Measurements from ENCODE around the gene ITGB8. TPM values are rescaled to one million over a fixed set of nuclear protein-coding genes. Genes with fewer than 3 reads are reported as not detected.

ITGB8 gene
- total and polyA plus RNA-seq, 4 donors = 45.4 to 193 (median 63.0) TPM

- DNase-seq (ENCODE audit: low read depth in 4 of 6, low spot score in 6 of 6) = no peak
- WGBS (ENCODE audit: insufficient coverage) = 78% methylated on average over 5 of the region's 9 CpGs
- H3K4me3 ChIP-seq (ENCODE audit: low read depth, low read length) = no peak overlapping the region
- H3K36me3 ChIP-seq (ENCODE audit: control insufficient read depth, insufficient read depth, low read length) = no peaks in the 10 kb centered on the region
- H3K9me3 ChIP-seq (ENCODE audit: control insufficient read depth, insufficient read depth, low read length) = peaks cover 3% of the 10 kb centered on the region
- H3K4me1 ChIP-seq (ENCODE audit: control insufficient read depth, insufficient read depth, low read length) = peaks cover 5% of the 10 kb centered on the region
- H3K27ac ChIP-seq (ENCODE audit: low read depth, low read length) = no peak overlapping the region
- no peaks in the 10 kb centered on the region for H3K27me3 ChIP-seq (ENCODE audit: control insufficient read depth, insufficient read depth, low read length)
Measured at GRCh38 chr7:20440472-20441105, 109.9 kb downstream of the ITGB8 start.

GRCh38 chr7:20441346-20441745 is 110.6 kb downstream of the ITGB8 start:
- H3K36me3 ChIP-seq (ENCODE audit: control insufficient read depth, insufficient read depth, low read length) = no peaks in the 10 kb centered on the region
- no peaks in the 10 kb centered on the region for H3K27me3 ChIP-seq (ENCODE audit: control insufficient read depth, insufficient read depth, low read length)
- 75% methylated on average over 1 of the region's 4 CpGs for WGBS (ENCODE audit: insufficient coverage)
- DNase-seq (ENCODE audit: low read depth in 4 of 6, low spot score in 6 of 6) = no peak
- no peak overlapping the region for H3K27ac ChIP-seq (ENCODE audit: low read depth, low read length)
- H3K4me3 ChIP-seq (ENCODE audit: low read depth, low read length) = no peak overlapping the region
- H3K4me1 ChIP-seq (ENCODE audit: control insufficient read depth, insufficient read depth, low read length) = peaks cover 5% of the 10 kb centered on the region
- peaks cover 3% of the 10 kb centered on the region for H3K9me3 ChIP-seq (ENCODE audit: control insufficient read depth, insufficient read depth, low read length)

- Histone ChIP-seq H3K4me1 (ENCODE audit: control insufficient read depth, insufficient read depth, low read length) (peaks cover 5% of the 10 kb centered on the region), H3K4me3 (ENCODE audit: low read depth, low read length) (no peak overlapping the region), H3K27me3 (ENCODE audit: control insufficient read depth, insufficient read depth, low read length) (no peaks in the 10 kb centered on the region), H3K9me3 (ENCODE audit: control insufficient read depth, insufficient read depth, low read length) (peaks cover 3% of the 10 kb centered on the region), H3K36me3 (ENCODE audit: control insufficient read depth, insufficient read depth, low read length) (no peaks in the 10 kb centered on the region), H3K27ac (ENCODE audit: low read depth, low read length) (no peak overlapping the region)
- no CpG with 5 or more reads among the region's 3 CpGs for WGBS (ENCODE audit: insufficient coverage)
- no peak for DNase-seq (ENCODE audit: low read depth in 4 of 6, low spot score in 6 of 6)
Measured at GRCh38 chr7:20441991-20442441, 111.3 kb downstream of the ITGB8 start.

- H3K36me3 ChIP-seq (ENCODE audit: control insufficient read depth, insufficient read depth, low read length) = no peaks in the 10 kb centered on the region
- H3K27ac ChIP-seq (ENCODE audit: low read depth, low read length) = peak overlapping the region; percentile 21
- peak in 2 of 6 donors; percentile 29 to 41 for DNase-seq (ENCODE audit: low read depth in 4 of 6, low spot score in 6 of 6)
- H3K4me1 ChIP-seq (ENCODE audit: control insufficient read depth, insufficient read depth, low read length) = peaks cover 5% of the 10 kb centered on the region
- WGBS (ENCODE audit: insufficient coverage) = 27% methylated on average over 6 of the region's 8 CpGs
- H3K27me3 ChIP-seq (ENCODE audit: control insufficient read depth, insufficient read depth, low read length) = no peaks in the 10 kb centered on the region
- peaks cover 3% of the 10 kb centered on the region for H3K9me3 ChIP-seq (ENCODE audit: control insufficient read depth, insufficient read depth, low read length)
- H3K4me3 ChIP-seq (ENCODE audit: low read depth, low read length) = no peak overlapping the region
Measured at GRCh38 chr7:20442951-20443350, 112.3 kb downstream of the ITGB8 start.

GRCh38 chr7:20444030-20444800 is 113.5 kb downstream of the ITGB8 start:
- Histone ChIP-seq H3K4me3 (ENCODE audit: low read depth, low read length) (no peak overlapping the region), H3K36me3 (ENCODE audit: control insufficient read depth, insufficient read depth, low read length) (no peaks in the 10 kb centered on the region), H3K27ac (ENCODE audit: low read depth, low read length) (peak overlapping the region; percentile 19), H3K4me1 (ENCODE audit: control insufficient read depth, insufficient read depth, low read length) (peaks cover 5% of the 10 kb centered on the region), H3K27me3 (ENCODE audit: control insufficient read depth, insufficient read depth, low read length) (no peaks in the 10 kb centered on the region), H3K9me3 (ENCODE audit: control insufficient read depth, insufficient read depth, low read length) (peaks cover 3% of the 10 kb centered on the region)
- 33% methylated on average over 1 of the region's 2 CpGs for WGBS (ENCODE audit: insufficient coverage)
- DNase-seq (ENCODE audit: low read depth in 4 of 6, low spot score in 6 of 6) = peak in 1 of 6 donors; percentile 41

- no peak overlapping the region for H3K4me3 ChIP-seq (ENCODE audit: low read depth, low read length)
- H3K9me3 ChIP-seq (ENCODE audit: control insufficient read depth, insufficient read depth, low read length) = peaks cover 3% of the 10 kb centered on the region
- peaks cover 5% of the 10 kb centered on the region for H3K4me1 ChIP-seq (ENCODE audit: control insufficient read depth, insufficient read depth, low read length)
- no peak overlapping the region for H3K27ac ChIP-seq (ENCODE audit: low read depth, low read length)
- no peaks in the 10 kb centered on the region for H3K36me3 ChIP-seq (ENCODE audit: control insufficient read depth, insufficient read depth, low read length)
- 10% methylated on average over 1 of the region's 2 CpGs for WGBS (ENCODE audit: insufficient coverage)
- peak in 1 of 6 donors; percentile 91 for DNase-seq (ENCODE audit: low read depth in 4 of 6, low spot score in 6 of 6)
- H3K27me3 ChIP-seq (ENCODE audit: control insufficient read depth, insufficient read depth, low read length) = no peaks in the 10 kb centered on the region
Measured at GRCh38 chr7:20447021-20447650, 116.4 kb downstream of the ITGB8 start.

GRCh38 chr7:20449176-20449575 is 118.5 kb downstream of the ITGB8 start:
- no peaks in the 10 kb centered on the region for H3K36me3 ChIP-seq (ENCODE audit: control insufficient read depth, insufficient read depth, low read length)
- no peaks in the 10 kb centered on the region for H3K27me3 ChIP-seq (ENCODE audit: control insufficient read depth, insufficient read depth, low read length)
- no peak for DNase-seq (ENCODE audit: low read depth in 4 of 6, low spot score in 6 of 6)
- no CpG with 5 or more reads among the region's 3 CpGs for WGBS (ENCODE audit: insufficient coverage)
- H3K9me3 ChIP-seq (ENCODE audit: control insufficient read depth, insufficient read depth, low read length) = peaks cover 3% of the 10 kb centered on the region
- no peak overlapping the region for H3K4me3 ChIP-seq (ENCODE audit: low read depth, low read length)
- H3K4me1 ChIP-seq (ENCODE audit: control insufficient read depth, insufficient read depth, low read length) = no peaks in the 10 kb centered on the region
- H3K27ac ChIP-seq (ENCODE audit: low read depth, low read length) = no peak overlapping the region

GRCh38 chr7:20450536-20450935 is 119.8 kb downstream of the ITGB8 start:
- WGBS (ENCODE audit: insufficient coverage) = no CpG with 5 or more reads among the region's 2 CpGs
- no peaks in the 10 kb centered on the region for H3K36me3 ChIP-seq (ENCODE audit: control insufficient read depth, insufficient read depth, low read length)

GRCh38 chr7:20454202-20454601 is 123.5 kb downstream of the ITGB8 start:
- Histone ChIP-seq H3K9me3 (ENCODE audit: control insufficient read depth, insufficient read depth, low read length) (no peaks in the 10 kb centered on the region), H3K4me1 (ENCODE audit: control insufficient read depth, insufficient read depth, low read length) (no peaks in the 10 kb centered on the region), H3K36me3 (ENCODE audit: control insufficient read depth, insufficient read depth, low read length) (no peaks in the 10 kb centered on the region), H3K4me3 (ENCODE audit: low read depth, low read length) (no peak overlapping the region), H3K27me3 (ENCODE audit: control insufficient read depth, insufficient read depth, low read length) (no peaks in the 10 kb centered on the region), H3K27ac (ENCODE audit: low read depth, low read length) (no peak overlapping the region)
- WGBS (ENCODE audit: insufficient coverage) = 70% methylated on average over 4 of the region's 4 CpGs
- no peak for DNase-seq (ENCODE audit: low read depth in 4 of 6, low spot score in 6 of 6)

More at GRCh38 chr7:20450536-20450935, 119.8 kb downstream of the ITGB8 start:
- Histone ChIP-seq H3K27me3 (ENCODE audit: control insufficient read depth, insufficient read depth, low read length) (no peaks in the 10 kb centered on the region), H3K4me3 (ENCODE audit: low read depth, low read length) (no peak overlapping the region), H3K4me1 (ENCODE audit: control insufficient read depth, insufficient read depth, low read length) (no peaks in the 10 kb centered on the region), H3K9me3 (ENCODE audit: control insufficient read depth, insufficient read depth, low read length) (no peaks in the 10 kb centered on the region), H3K27ac (ENCODE audit: low read depth, low read length) (no peak overlapping the region)
- DNase-seq (ENCODE audit: low read depth in 4 of 6, low spot score in 6 of 6) = no peak
